A549 (cell line): ENCODE results near the gene C16orf54.

Source experiments
- CHD4 ChIP-seq: fragments of 200-600 bp; sonication (generic); IDR thresholded peaks from 2 replicates; pipeline ENCODE4 v1.6.1; 2016; ENCODE audit warnings: antibody characterized with exemption, mild to moderate bottlenecking, borderline replicate concordance
- EP300 ChIP-seq, 2 experiments: fragments of >200 bp; sonication (Bioruptor Twin); formaldehyde crosslinking; IDR thresholded peaks; 2 replicates in 1 of 2; 3 replicates in 1 of 2; pipeline ENCODE4 v1.6.1; 2016 to 2017
- ESRRA ChIP-seq: fragments of 150-350 bp; IDR thresholded peaks from 2 replicates; pipeline ENCODE4 v1.6.1; 2014; ENCODE audit warnings: mild to moderate bottlenecking, low read length, borderline replicate concordance
- MAZ ChIP-seq: fragments of 150-350 bp; IDR thresholded peaks from 2 replicates; pipeline ENCODE4 v1.6.1; 2014; ENCODE audit warnings: antibody characterized with exemption, low read depth, low read length, borderline replicate concordance
- POLR2A ChIP-seq: IDR thresholded peaks from 2 replicates; pipeline ENCODE4 v1.6.1; 2012; ENCODE audit warnings: mild to moderate bottlenecking, low read length
- RAD21 ChIP-seq, 2 experiments: fragments of >200 bp in 1 of 2; sonication (Bioruptor Twin) in 1 of 2; formaldehyde crosslinking in 1 of 2; IDR thresholded peaks in 1 of 2; conservative IDR thresholded peaks in 1 of 2; 2 replicates in 1 of 2; 3 replicates in 1 of 2; pipeline ENCODE4 v1.6.1; 2012 to 2018; ENCODE audit warnings: inconsistent platforms in 1 of 2
- TF ChIP-seq, protein P1 (sequence below): fragments of >200 bp; sonication (Bioruptor Twin); formaldehyde crosslinking; IDR thresholded peaks from 3 replicates; pipeline ENCODE4 v1.5.1; 2016
- TF ChIP-seq, protein P2 (sequence below): IDR thresholded peaks from 2 replicates; pipeline ENCODE4 v1.6.1; 2012
- TF ChIP-seq, protein P3 (sequence below): fragments of 250-450 bp; sonication (Bioruptor Pico); IDR thresholded peaks from 2 replicates; pipeline ENCODE4 v1.5.0; 2021; ENCODE audit warnings: mild to moderate bottlenecking, moderate library complexity, borderline replicate concordance

DNA sequence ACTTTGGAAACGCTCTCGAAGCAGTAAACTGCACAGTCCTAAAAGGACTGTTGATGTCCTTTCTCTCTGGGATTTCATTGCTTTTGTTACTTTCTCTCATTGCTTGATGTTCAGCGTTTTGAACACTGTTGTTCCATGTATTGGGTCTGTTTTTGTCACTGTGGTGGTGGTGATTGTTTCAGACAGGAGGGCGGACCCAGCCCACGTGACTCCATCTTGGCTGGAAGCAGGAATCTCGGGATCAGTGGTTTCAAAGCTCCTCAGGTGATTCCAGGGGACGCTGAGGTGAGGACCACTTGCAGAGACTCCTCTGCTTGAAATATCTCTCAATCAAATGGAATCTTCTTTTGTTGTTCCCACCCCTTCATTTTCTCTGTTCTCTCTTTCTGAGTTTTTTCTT lies 18.3 kb downstream of the C16orf54 start:
- TF ChIP-seq POLR2A (no peak), EP300 (IDR thresholded peaks at IDR 0.05) (no peak), CHD4 (no peak), MAZ (no peak), RAD21 (conservative IDR thresholded peaks at IDR 0.05 in 1 of 2, IDR thresholded peaks at IDR 0.05 in 1 of 2) (no peak), ESRRA (no peak)
- TF ChIP-seq, protein P1, sequence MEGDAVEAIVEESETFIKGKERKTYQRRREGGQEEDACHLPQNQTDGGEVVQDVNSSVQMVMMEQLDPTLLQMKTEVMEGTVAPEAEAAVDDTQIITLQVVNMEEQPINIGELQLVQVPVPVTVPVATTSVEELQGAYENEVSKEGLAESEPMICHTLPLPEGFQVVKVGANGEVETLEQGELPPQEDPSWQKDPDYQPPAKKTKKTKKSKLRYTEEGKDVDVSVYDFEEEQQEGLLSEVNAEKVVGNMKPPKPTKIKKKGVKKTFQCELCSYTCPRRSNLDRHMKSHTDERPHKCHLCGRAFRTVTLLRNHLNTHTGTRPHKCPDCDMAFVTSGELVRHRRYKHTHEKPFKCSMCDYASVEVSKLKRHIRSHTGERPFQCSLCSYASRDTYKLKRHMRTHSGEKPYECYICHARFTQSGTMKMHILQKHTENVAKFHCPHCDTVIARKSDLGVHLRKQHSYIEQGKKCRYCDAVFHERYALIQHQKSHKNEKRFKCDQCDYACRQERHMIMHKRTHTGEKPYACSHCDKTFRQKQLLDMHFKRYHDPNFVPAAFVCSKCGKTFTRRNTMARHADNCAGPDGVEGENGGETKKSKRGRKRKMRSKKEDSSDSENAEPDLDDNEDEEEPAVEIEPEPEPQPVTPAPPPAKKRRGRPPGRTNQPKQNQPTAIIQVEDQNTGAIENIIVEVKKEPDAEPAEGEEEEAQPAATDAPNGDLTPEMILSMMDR: no peak
- TF ChIP-seq, protein P2, sequence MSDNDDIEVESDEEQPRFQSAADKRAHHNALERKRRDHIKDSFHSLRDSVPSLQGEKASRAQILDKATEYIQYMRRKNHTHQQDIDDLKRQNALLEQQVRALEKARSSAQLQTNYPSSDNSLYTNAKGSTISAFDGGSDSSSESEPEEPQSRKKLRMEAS: no peak
- TF ChIP-seq, protein P3, sequence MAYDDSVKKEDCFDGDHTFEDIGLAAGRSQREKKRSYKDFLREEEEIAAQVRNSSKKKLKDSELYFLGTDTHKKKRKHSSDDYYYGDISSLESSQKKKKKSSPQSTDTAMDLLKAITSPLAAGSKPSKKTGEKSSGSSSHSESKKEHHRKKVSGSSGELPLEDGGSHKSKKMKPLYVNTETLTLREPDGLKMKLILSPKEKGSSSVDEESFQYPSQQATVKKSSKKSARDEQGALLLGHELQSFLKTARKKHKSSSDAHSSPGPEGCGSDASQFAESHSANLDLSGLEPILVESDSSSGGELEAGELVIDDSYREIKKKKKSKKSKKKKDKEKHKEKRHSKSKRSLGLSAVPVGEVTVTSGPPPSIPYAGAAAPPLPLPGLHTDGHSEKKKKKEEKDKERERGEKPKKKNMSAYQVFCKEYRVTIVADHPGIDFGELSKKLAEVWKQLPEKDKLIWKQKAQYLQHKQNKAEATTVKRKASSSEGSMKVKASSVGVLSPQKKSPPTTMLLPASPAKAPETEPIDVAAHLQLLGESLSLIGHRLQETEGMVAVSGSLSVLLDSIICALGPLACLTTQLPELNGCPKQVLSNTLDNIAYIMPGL (CRISPR knock-in tag): no peak
